Adrenal gland (tissue), 5 donors: ENCODE measurements around the gene AKIP1.

Experiments used
- CTCF ChIP-seq, 6 experiments: fragments of 450-650 bp in 4 of 6; fragments of 200-600 bp in 2 of 6; sonication (generic) in 1 of 6; IDR thresholded peaks; 1 replicate in 5 of 6; 2 replicates in 1 of 6; pipeline versions ENCODE4 v1.5.1 to v1.8.0; 2016 to 2021; ENCODE audit warnings: antibody characterized with exemption in 6 of 6, mild to moderate bottlenecking in 2 of 6, moderate library complexity in 1 of 6
- POLR2A ChIP-seq, 2 donors: fragments of 450-650 bp; IDR thresholded peaks; one replicate each; pipeline ENCODE4 v1.6.1; 2017; ENCODE audit warnings: antibody characterized with exemption in 2 of 2, mild to moderate bottlenecking in 2 of 2, moderate library complexity in 1 of 2
- donor health status: DM: no; HTN: no; CAD: no.

- no peak for TF ChIP-seq CTCF (IDR thresholded peaks at IDR 0.05)
- TF ChIP-seq POLR2A (IDR thresholded peaks at IDR 0.05) = no peak
Observed at GRCh38 chr11:8934742-8935488, 23.9 kb downstream of the AKIP1 start.
